ENCODE data around the gene GNA14.
"Not testable (repeated sequence)": the region's sequence is repeated elsewhere in the genome, so short reads cannot be mapped to it uniquely, and the experiment has no call there.

The GNA14 gene

GRCh38 chr9:77408521-77408920 lies 239.6 kb downstream of the GNA14 start:
- DNase-seq (ENCODE audit: low spot score): not testable (repeated sequence)

GRCh38 chr9:77403239-77403638 lies 244.9 kb downstream of the GNA14 start:
- DNase-seq (ENCODE audit: low spot score): no peak

- no peak for DNase-seq (ENCODE audit: low spot score)
These were observed 245.8 kb downstream of the GNA14 start for GRCh38 chr9:77402286-77402685.

GRCh38 chr9:77399964-77400363 lies 248.2 kb downstream of the GNA14 start:
- DNase-seq (ENCODE audit: low spot score): no peak

GRCh38 chr9:77398581-77398980 lies 249.5 kb downstream of the GNA14 start:
- DNase-seq (ENCODE audit: low spot score): not testable (repeated sequence)

GRCh38 chr9:77392328-77392727 lies 255.8 kb downstream of the GNA14 start:
- no peak for DNase-seq (ENCODE audit: low spot score)

- DNase-seq (ENCODE audit: low spot score): no peak
These were observed 256.3 kb downstream of the GNA14 start for GRCh38 chr9:77391834-77392233.

GRCh38 chr9:77386187-77386586 lies 261.9 kb downstream of the GNA14 start:
- DNase-seq (ENCODE audit: low spot score): no peak

GRCh38 chr9:77384406-77384805 lies 263.7 kb downstream of the GNA14 start:
- DNase-seq (ENCODE audit: low spot score): no peak

GRCh38 chr9:77375956-77376532 lies 272.1 kb downstream of the GNA14 start:
- DNase-seq (ENCODE audit: low spot score): no peak

- no peak for DNase-seq (ENCODE audit: low spot score)
These were observed 273.9 kb downstream of the GNA14 start for GRCh38 chr9:77374266-77374665.

Small RNA genes within 50 kb of the gene (small RNA-seq; reads per million reads assigned to genes)
- gene RNU6-1303P: 0 reads per million in 2 experiments

Data from SK-N-DZ (cell line).